Measurements from ENCODE around the gene MARK1. TPM values are rescaled to one million over a fixed set of nuclear protein-coding genes. Genes with fewer than 3 reads are reported as not detected.

Gene MARK1
- total and polyA plus RNA-seq, 9 donors, result 1.2 to 8.1 (median 2.8) TPM

- H3K9me3 ChIP-seq, result no peaks in the 10 kb centered on the region
- H3K27ac ChIP-seq, result no peak overlapping the region
- H3K27me3 ChIP-seq, result no peaks in the 10 kb centered on the region
- DNase-seq, result no peak
- no peaks in the 10 kb centered on the region for H3K4me1 ChIP-seq (ENCODE audit: insufficient read depth)
- H3K36me3 ChIP-seq, result no peaks in the 10 kb centered on the region
- H3K4me3 ChIP-seq, result no peak overlapping the region
- 95 to 97% (median 97%) methylated on average over 8 of the region's 8 CpGs for WGBS, 3 donors
- intact Hi-C loops (cut with DNase I), result loop anchor here in 3 of 4 donors (5.0 kb wide), 3 partner anchors 37 to 82 kb away; no protein-coding TSS in a partner anchor
- no peak for TF ChIP-seq POLR2A (IDR thresholded peaks at IDR 0.05)
- TF ChIP-seq CTCF (IDR thresholded peaks at IDR 0.05), result no peak
Observed at GRCh38 chr1:220694866-220695382, 167.0 kb downstream of the MARK1 start.

GRCh38 chr1:220695426-220695825 lies 167.5 kb downstream of the MARK1 start:
- 92 to 94% (median 93%) methylated on average over 4 of the region's 4 CpGs for WGBS, 3 donors
- H3K27ac ChIP-seq, result no peak overlapping the region
- no peak for TF ChIP-seq EP300 (IDR thresholded peaks at IDR 0.05)
- TF ChIP-seq CTCF (IDR thresholded peaks at IDR 0.05), result no peak
- TF ChIP-seq POLR2A (IDR thresholded peaks at IDR 0.05), result no peak
- H3K4me3 ChIP-seq, result no peak overlapping the region
- H3K4me1 ChIP-seq (ENCODE audit: insufficient read depth), result no peaks in the 10 kb centered on the region
- H3K9me3 ChIP-seq, result no peaks in the 10 kb centered on the region
- no peaks in the 10 kb centered on the region for H3K27me3 ChIP-seq
- no peaks in the 10 kb centered on the region for H3K36me3 ChIP-seq
- DNase-seq, result no peak
- intact Hi-C loops (cut with DNase I), result loop anchor here in 2 of 4 donors (5.0 kb wide), 2 partner anchors 77 to 82 kb away; no protein-coding TSS in a partner anchor

- WGBS, 3 donors, result 89 to 90% (median 90%) methylated on average over 16 of the region's 16 CpGs
- no peak for DNase-seq
Observed at GRCh38 chr1:220696226-220696862, 168.4 kb downstream of the MARK1 start.

GRCh38 chr1:220696863-220697231 lies 168.9 kb downstream of the MARK1 start:
- H3K27me3 ChIP-seq, result no peaks in the 10 kb centered on the region
- DNase-seq, result no peak
- intact Hi-C loops (cut with DNase I), result loop anchor here in 2 of 4 donors (5.0 kb wide), 2 partner anchors 75 to 80 kb away; no protein-coding TSS in a partner anchor
- no peak for TF ChIP-seq EP300 (IDR thresholded peaks at IDR 0.05)
- TF ChIP-seq POLR2A (IDR thresholded peaks at IDR 0.05), result no peak
- no peak for TF ChIP-seq CTCF (IDR thresholded peaks at IDR 0.05)
- no peak overlapping the region for H3K27ac ChIP-seq
- no peak overlapping the region for H3K4me3 ChIP-seq
- H3K36me3 ChIP-seq, result no peaks in the 10 kb centered on the region
- 17 to 23% (median 21%) methylated on average over 9 of the region's 9 CpGs for WGBS, 3 donors
- no peaks in the 10 kb centered on the region for H3K4me1 ChIP-seq (ENCODE audit: insufficient read depth)
- H3K9me3 ChIP-seq, result no peaks in the 10 kb centered on the region

More at GRCh38 chr1:220696226-220696862, 168.4 kb downstream of the MARK1 start:
- Histone ChIP-seq H3K27ac (no peak overlapping the region), H3K9me3 (no peaks in the 10 kb centered on the region), H3K4me3 (no peak overlapping the region), H3K4me1 (ENCODE audit: insufficient read depth) (no peaks in the 10 kb centered on the region), H3K27me3 (no peaks in the 10 kb centered on the region), H3K36me3 (no peaks in the 10 kb centered on the region)
- intact Hi-C loops (cut with DNase I), result loop anchor here in 2 of 4 donors (5.0 kb wide), 2 partner anchors 76 to 81 kb away; no protein-coding TSS in a partner anchor
- TF ChIP-seq CTCF (IDR thresholded peaks at IDR 0.05) (no peak), POLR2A (IDR thresholded peaks at IDR 0.05) (no peak), EP300 (IDR thresholded peaks at IDR 0.05) (no peak)

Data from ovary (tissue), 9 donors.